ENCODE data around the gene HK3.

HK3 gene

DNA sequence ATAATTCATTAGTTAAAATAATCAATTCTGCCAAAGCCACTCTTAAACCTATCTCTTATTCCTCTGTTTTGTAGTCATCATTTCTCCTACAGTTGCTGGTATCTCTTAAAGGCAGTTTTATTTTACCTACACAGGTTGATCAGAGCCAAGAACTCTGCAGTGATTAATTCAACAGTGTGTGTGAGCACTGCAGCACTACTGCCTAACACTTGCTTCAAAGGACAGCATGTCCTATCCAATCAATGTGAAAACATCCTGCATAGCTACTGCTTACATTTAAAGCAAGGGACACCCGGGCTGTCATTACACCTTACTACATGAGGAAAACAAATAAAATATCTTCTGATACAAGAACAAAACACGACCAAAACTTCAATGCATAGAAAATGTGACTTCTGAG is 45.1 kb upstream of the HK3 start:
- no peak overlapping the region for H2AFZ ChIP-seq (ENCODE audit: low read depth, low read length)
- TF ChIP-seq EZH2phosphoT487 (IDR thresholded peaks at IDR 0.05; ENCODE audit: low read depth), result no peak
- TF ChIP-seq, protein P1, sequence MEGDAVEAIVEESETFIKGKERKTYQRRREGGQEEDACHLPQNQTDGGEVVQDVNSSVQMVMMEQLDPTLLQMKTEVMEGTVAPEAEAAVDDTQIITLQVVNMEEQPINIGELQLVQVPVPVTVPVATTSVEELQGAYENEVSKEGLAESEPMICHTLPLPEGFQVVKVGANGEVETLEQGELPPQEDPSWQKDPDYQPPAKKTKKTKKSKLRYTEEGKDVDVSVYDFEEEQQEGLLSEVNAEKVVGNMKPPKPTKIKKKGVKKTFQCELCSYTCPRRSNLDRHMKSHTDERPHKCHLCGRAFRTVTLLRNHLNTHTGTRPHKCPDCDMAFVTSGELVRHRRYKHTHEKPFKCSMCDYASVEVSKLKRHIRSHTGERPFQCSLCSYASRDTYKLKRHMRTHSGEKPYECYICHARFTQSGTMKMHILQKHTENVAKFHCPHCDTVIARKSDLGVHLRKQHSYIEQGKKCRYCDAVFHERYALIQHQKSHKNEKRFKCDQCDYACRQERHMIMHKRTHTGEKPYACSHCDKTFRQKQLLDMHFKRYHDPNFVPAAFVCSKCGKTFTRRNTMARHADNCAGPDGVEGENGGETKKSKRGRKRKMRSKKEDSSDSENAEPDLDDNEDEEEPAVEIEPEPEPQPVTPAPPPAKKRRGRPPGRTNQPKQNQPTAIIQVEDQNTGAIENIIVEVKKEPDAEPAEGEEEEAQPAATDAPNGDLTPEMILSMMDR (IDR thresholded peaks at IDR 0.05; ENCODE audit: low read depth, low read length), result no peak
- peaks cover 4% of the 10 kb centered on the region; the same call in 1 of the 2 replicates for H4K20me1 ChIP-seq (ENCODE audit: insufficient read depth, low read length)
- peaks cover 37% of the 10 kb centered on the region for H3K36me3 ChIP-seq (replicated peaks; ENCODE audit: low read depth, low read length)
- H3K27me3 ChIP-seq (ENCODE audit: low read depth, low read length), result no peaks in the 10 kb centered on the region
- no peaks in the 10 kb centered on the region for H3K79me2 ChIP-seq (ENCODE audit: low read length)
- no peak overlapping the region for H3K9ac ChIP-seq (ENCODE audit: low read length)
- H3K4me1 ChIP-seq (ENCODE audit: low read length), result no peaks in the 10 kb centered on the region
- no peaks in the 10 kb centered on the region for H3K9me3 ChIP-seq (ENCODE audit: insufficient read depth, low read length)
- no peak overlapping the region for H3K27ac ChIP-seq (ENCODE audit: low read length)
- no peak overlapping the region for H3K4me2 ChIP-seq (ENCODE audit: low read length)
- no peak overlapping the region for H3K4me3 ChIP-seq (ENCODE audit: low read length)

- Histone ChIP-seq H3K9me3 (ENCODE audit: insufficient read depth, low read length) (no peaks in the 10 kb centered on the region), H3K79me2 (ENCODE audit: low read length) (no peaks in the 10 kb centered on the region), H3K4me2 (ENCODE audit: low read length) (no peak overlapping the region), H3K4me3 (ENCODE audit: low read length) (no peak overlapping the region), H3K27ac (ENCODE audit: low read length) (no peak overlapping the region), H3K4me1 (ENCODE audit: low read length) (no peaks in the 10 kb centered on the region), H3K27me3 (ENCODE audit: low read depth, low read length) (no peaks in the 10 kb centered on the region), H3K9ac (ENCODE audit: low read length) (no peak overlapping the region), H3K36me3 (replicated peaks; ENCODE audit: low read depth, low read length) (peaks cover 36% of the 10 kb centered on the region), H2AFZ (ENCODE audit: low read depth, low read length) (no peak overlapping the region), H4K20me1 (ENCODE audit: insufficient read depth, low read length) (peaks cover 4% of the 10 kb centered on the region; the same call in 1 of the 2 replicates)
- TF ChIP-seq EZH2phosphoT487 (IDR thresholded peaks at IDR 0.05; ENCODE audit: low read depth), result no peak
- TF ChIP-seq, protein P1 (IDR thresholded peaks at IDR 0.05; ENCODE audit: low read depth, low read length), result no peak
These were observed 44.7 kb upstream of the HK3 start for GRCh38 chr5:176943816-176944215.

DNA sequence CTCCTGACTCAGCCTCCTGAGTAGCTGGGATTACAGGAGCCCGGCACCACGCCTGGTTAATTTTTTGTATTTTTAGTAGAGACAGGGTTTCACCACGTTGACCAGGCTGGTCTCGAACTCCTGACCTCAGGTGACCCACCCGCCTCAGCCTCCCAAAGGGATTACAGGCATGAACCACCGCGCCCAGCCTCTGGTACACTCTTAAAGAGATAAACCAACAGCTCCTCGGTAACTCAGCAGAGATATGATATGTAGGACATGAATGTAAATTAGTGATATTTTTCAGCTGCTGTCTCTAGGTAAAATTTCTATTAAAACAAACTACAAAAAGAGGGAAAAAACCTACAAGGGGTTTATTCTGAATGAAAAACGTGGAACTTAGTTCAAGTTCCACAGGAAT is 42.8 kb upstream of the HK3 start:
- H3K27ac ChIP-seq (ENCODE audit: low read length), result no peak overlapping the region
- no peak overlapping the region for H3K9ac ChIP-seq (ENCODE audit: low read length)
- H2AFZ ChIP-seq (ENCODE audit: low read depth, low read length), result no peak overlapping the region
- H3K4me2 ChIP-seq (ENCODE audit: low read length), result no peak overlapping the region
- H3K9me3 ChIP-seq (ENCODE audit: insufficient read depth, low read length), result no peaks in the 10 kb centered on the region
- H4K20me1 ChIP-seq (ENCODE audit: insufficient read depth, low read length), result peaks cover 7% of the 10 kb centered on the region; the same call in 1 of the 2 replicates
- TF ChIP-seq EZH2phosphoT487 (IDR thresholded peaks at IDR 0.05; ENCODE audit: low read depth), result no peak
- TF ChIP-seq, protein P1 (IDR thresholded peaks at IDR 0.05; ENCODE audit: low read depth, low read length), result no peak
- no peaks in the 10 kb centered on the region for H3K79me2 ChIP-seq (ENCODE audit: low read length)
- H3K4me3 ChIP-seq (ENCODE audit: low read length), result no peak overlapping the region
- no peaks in the 10 kb centered on the region for H3K4me1 ChIP-seq (ENCODE audit: low read length)
- H3K36me3 ChIP-seq (replicated peaks; ENCODE audit: low read depth, low read length), result peaks cover 33% of the 10 kb centered on the region
- H3K27me3 ChIP-seq (ENCODE audit: low read depth, low read length), result no peaks in the 10 kb centered on the region

DNA sequence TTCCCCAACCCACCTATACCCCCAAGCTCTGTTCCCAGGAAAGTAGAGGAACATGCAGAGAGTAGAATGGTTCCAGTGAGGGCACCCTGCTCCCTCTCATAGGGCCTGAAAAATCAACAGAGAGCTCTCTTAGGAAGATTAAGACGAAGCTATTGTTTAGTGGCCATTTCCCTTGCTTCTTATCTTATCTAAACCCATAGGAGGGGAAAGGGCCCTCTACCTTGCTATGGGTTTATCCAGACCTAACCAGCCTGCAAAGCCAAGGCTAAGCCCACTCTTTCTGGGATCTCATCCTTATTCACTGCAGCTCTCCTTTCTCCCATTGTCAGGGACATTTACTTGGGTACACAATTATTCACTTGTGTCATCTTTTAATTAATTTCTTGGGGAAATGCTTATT is 39.3 kb upstream of the HK3 start:
- TF ChIP-seq EZH2phosphoT487 (IDR thresholded peaks at IDR 0.05; ENCODE audit: low read depth), result no peak
- TF ChIP-seq, protein P1 (IDR thresholded peaks at IDR 0.05; ENCODE audit: low read depth, low read length), result no peak
- H3K4me2 ChIP-seq (ENCODE audit: low read length), result no peak overlapping the region
- no peaks in the 10 kb centered on the region for H3K27me3 ChIP-seq (ENCODE audit: low read depth, low read length)
- no peaks in the 10 kb centered on the region for H3K4me1 ChIP-seq (ENCODE audit: low read length)
- H3K9ac ChIP-seq (ENCODE audit: low read length), result no peak overlapping the region
- H2AFZ ChIP-seq (ENCODE audit: low read depth, low read length), result no peak overlapping the region
- no peak overlapping the region for H3K27ac ChIP-seq (ENCODE audit: low read length)
- H4K20me1 ChIP-seq (ENCODE audit: insufficient read depth, low read length), result 0 out of 2 replicates have a peak, but pooled peaks cover 3% of the 10 kb centered on the region
- no peaks in the 10 kb centered on the region for H3K9me3 ChIP-seq (ENCODE audit: insufficient read depth, low read length)
- H3K79me2 ChIP-seq (ENCODE audit: low read length), result no peaks in the 10 kb centered on the region
- H3K36me3 ChIP-seq (replicated peaks; ENCODE audit: low read depth, low read length), result peaks cover 26% of the 10 kb centered on the region
- no peak overlapping the region for H3K4me3 ChIP-seq (ENCODE audit: low read length)

Data from OCI-LY3 (cell line).